GM19240 (cell line): ENCODE data around the gene OR2F1.

Experiments
- DNase-seq: peaks from one replicate; pipeline ENCODE4 v3.0.0; 2011; ENCODE audit warnings: low spot score; ENCODE audit not compliant: insufficient read length

The OR2F1 gene, protein sequence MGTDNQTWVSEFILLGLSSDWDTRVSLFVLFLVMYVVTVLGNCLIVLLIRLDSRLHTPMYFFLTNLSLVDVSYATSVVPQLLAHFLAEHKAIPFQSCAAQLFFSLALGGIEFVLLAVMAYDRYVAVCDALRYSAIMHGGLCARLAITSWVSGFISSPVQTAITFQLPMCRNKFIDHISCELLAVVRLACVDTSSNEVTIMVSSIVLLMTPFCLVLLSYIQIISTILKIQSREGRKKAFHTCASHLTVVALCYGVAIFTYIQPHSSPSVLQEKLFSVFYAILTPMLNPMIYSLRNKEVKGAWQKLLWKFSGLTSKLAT

DNA sequence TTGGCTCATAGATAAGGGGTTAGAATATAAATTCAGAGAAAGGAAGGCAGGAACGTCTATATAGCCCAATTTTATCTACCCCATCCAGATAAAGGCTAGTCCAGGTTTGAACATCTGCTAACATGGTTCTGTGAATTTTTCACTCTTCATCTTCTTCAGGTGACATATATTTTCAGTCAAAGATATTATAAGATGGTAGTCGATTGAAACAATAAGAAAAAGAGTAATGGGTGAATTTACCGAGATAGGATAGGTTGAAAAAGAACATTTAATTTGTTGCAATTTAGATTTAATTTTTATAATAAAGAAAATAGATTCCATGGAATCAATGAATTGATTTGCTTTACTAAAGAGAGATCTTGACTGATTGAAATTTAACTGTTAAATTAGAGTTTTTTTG, at the start of gene OR2F1:
TSS of gene OR2F1 (plus strand) at position 301 of the 400 bp plus-strand sequence. CDS start 5,127 bp downstream, outside the sequence.
- no peak for DNase-seq

DNA sequence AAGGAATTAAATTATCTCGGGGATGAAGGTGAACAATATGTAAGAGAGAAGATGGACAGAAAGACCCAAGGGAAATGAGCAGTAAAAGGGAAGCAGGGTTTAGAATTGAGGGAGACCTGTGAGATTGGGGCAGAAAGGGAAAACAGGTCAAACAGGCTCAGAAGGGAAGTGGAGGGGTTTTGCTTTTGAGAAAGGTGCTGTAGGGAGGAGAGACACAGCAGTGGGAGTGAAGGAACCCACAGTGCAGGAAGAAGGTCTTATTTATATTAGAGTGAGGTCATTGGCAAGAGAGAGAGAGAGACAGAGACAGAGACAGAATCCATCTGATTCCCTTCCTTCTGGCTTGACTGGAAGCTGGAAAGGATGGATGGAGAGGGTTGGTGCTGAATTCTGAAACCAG, 49.1 kb upstream of the OR2F1 start:
- no peak for DNase-seq

DNA sequence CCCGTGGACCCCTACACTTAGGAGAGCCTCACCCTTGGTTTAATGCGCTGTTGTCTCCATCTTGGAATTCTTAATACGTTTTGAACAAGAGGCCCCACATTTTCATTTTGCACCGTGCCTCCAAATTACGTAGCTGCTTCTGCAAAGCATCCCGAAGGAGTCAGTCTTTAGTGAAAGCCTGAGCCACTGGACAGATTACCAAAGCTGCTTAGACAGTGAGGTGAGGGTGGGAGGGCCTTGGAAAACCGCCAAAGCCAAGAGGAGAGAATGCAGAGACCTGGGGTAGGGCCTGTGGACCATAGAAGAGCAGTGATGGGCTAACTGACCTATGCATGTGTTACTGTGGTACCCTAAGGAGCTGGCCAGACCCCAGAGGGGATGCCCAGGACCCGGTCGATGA, 48.5 kb upstream of the OR2F1 start:
- no peak for DNase-seq

DNA sequence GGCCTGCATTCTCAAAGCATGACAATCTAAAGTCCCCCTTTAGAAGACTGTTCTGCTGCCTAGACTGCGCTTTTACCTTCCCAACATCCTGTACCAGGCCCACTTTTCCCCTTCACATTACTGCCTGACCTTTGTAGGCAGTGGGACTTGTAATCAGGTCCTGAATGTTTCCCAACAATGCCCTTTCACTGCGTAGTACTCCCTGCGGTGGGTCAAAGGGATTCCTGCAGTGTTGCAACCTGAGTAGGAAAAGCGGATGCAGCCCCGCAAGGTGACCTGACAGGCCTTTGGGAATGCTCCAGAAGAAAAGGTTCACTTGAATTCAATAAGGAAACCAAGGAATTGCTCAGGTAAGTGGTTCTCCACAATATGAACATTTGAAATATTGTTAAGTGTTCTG, 47.7 kb upstream of the OR2F1 start:
- no peak for DNase-seq

DNA sequence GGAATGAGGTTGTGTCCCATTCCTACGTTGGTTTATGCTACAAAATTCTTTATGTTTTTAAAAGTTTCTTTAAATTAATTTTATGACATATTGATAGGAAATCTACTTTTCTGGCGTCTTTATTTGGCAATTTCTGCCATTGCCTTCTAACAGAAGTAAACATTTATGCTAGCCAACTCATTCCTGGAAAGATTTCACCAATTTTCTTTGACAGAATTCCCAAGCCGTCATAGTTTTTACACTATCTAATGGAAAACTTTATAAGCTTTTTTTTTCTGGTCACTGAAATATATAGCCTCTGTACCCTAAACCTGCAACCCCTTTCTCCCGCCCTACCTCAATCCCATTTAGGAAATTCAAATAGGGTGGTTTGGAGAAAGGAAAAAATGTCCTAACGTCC, 46.5 kb upstream of the OR2F1 start:
- DNase-seq, result no peak

DNA sequence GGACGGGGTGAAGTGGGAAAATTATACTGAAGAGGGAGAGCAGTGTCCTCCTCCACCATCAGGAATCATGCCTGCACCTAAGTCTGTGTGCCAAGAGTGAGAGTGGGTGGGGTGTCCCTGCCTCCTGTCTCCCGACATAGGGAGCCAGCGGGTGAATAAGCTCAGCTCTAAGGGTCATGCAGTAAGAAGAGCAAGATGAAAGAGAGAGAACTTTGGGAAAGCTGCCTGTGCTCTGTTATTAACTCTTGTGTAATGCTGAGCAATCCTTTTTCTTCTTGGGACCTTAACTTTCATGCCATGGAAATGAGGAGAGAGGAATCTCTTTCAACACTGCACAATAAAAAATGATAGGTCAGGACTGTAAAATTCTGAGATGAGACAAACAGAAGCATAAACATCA, 44.8 kb upstream of the OR2F1 start:
- no peak for DNase-seq

DNA sequence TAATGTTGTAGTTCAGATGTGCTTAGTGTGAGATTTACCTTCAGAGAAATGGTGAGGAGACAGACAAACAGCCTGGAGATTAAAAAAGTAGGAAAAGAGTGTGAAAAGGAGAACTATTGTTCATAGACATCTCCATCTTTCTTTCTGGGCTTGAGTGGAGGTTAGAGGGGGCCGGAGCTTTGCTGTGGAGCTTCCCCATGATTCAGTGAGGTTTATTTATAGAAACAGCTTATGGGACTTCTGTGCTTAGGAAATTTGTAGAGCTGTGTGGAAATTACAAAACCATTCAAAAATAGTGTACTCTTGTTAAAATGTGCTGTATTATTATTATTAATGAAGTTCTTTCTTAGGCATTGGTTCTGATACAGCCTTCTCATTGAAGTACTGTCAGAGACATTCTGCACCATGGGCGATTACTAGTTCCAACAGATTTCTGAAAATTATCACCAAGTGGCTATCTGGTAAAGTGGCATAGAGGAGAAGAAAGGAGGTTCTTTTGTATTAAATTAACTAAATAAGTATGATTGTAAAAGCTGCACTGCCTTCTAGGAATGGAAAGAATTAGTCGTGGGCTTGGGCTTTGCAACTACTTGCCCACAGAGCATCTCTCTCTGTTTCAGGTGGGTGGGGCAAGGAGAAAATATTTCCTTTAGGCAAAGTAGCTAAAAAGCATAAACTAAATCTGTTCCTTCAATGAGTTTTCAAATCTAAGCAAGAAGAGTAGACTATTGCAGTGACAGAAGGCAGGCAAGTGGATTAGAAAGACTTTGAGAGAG, 44.0 kb upstream of the OR2F1 start:
- DNase-seq, result no peak

DNA sequence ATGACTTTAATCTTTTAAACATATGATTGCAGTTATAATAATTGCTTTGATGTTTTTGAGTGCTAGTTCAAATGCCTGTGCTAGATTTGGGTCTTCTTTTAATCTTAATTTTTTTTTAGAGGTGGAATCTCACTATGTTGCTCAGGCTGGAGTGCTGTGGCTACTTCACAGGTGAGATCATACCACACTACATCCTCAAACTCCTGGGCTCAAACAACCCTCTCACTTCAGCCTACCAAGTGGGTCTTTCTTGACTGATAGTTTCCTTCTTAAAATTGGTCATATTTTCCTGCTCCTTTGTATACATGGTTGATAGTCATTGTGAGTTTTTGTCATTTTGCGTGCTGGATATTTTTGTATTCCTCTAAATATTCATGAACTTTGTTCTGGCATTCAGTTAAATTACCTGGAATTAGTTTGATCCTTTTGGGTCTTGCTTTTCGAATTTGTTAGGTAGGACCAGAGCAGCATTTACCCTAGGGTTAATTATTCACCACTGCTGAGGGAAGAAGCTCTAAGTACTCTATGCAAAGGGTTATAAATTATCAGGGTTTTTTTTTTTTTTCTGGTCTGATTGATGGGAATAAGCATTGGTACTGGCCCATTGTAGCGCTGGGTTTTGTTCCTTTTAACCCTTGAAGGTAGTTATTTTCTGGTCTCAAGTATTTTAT, 40.6 kb upstream of the OR2F1 start:
- no peak for DNase-seq

DNA sequence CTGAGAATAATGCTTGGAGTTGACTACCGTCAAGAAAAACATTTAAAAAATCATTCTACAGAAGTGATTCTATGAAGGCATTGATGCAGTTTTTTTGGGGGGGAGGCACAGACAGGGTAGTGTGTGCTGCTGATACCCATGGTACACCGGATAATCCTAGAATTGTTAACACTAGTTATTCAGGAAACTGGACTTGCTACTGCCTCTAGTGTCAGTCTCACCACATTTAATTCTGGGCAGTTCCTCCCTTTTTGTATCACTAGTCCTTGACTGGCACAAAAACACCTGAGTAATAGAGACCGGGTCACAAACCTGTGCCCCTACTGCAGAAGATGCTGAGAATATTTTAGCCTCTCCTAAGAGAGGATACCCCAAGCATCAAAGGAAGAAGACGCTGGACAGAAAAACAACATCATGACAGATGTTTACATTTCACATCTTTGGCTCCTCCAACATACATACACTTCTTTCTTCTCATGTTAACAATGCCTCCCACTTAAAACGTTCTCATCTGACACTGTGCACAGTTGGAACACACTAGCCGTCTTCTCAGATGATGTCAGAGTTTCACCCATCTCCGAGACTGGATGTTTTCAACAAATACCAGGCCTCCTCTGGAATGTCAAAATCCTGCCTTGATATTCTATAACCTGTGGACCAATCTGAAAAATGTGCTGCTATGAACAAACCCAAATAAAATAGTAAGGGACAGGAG, 39.5 kb upstream of the OR2F1 start:
- DNase-seq, result no peak

DNA sequence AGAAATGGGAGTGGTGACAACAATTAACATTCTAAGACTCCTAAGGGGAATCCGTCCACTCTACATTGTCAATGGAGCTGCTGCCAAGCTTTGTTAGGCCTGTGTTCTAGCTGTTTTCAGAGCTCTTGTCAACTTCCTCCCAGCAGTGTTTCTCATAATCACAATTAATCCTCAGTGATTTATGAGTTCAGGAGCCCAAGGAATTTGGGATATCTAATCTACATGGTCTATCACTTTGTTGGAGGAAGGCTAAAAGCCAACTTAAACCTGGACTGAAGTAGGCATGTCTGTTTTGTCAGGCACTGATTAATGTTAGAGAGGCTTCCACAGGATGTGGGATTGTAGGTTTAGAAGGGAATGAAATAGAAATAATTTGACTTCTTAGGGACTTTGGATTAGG, 29.8 kb upstream of the OR2F1 start:
- DNase-seq, result no peak

DNA sequence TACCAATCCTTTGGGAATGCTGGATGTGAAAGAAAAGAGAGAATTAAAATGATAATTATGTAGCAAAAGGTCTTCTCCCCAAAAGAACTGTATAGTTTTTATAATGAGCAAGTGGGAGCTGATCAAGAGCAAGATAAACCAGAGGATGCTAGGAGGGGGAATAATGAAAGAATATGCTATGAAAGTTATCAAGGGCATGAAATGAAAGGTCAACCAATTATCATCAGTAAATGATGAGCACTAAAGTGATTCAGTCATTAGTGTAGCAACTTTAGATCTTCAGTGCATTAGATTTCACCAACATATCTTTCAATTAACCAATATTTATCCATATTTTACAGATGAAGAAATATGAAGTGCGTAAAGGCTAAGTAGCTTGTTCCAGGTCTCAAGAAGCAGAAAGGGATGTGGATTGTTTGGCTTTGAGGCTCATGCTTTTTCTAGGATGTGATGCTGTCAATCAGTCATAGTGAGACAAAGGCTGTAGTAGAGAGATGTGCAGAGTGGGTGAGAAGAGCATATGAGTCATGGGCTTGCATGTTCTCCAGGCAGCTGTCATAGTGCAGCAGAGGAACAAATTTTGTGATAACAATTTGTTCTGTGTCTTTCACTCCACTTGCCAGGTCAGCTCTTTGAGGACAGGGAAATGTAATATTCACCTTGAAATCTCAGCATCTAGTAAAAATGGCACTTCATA, 25.3 kb upstream of the OR2F1 start:
- no peak for DNase-seq

DNA sequence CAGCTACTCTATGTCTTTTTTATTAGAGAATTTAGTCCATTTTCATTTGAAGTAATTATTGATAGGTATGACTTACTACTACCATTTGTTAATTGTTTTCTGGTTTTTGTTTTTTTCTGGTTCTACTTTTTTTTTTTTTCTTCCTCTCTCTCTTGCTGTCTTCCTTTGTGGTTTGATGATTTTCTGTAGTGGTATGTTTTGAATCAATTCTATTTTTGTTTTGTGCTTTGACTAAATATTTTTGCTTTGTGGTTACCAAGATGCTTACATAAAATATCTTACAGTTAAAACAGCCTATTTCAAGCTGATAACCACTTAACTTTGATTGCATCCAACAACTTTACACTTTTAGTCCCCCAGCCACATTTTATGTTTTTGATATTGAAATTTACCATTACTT, 22.9 kb upstream of the OR2F1 start:
- DNase-seq, result no peak

DNA sequence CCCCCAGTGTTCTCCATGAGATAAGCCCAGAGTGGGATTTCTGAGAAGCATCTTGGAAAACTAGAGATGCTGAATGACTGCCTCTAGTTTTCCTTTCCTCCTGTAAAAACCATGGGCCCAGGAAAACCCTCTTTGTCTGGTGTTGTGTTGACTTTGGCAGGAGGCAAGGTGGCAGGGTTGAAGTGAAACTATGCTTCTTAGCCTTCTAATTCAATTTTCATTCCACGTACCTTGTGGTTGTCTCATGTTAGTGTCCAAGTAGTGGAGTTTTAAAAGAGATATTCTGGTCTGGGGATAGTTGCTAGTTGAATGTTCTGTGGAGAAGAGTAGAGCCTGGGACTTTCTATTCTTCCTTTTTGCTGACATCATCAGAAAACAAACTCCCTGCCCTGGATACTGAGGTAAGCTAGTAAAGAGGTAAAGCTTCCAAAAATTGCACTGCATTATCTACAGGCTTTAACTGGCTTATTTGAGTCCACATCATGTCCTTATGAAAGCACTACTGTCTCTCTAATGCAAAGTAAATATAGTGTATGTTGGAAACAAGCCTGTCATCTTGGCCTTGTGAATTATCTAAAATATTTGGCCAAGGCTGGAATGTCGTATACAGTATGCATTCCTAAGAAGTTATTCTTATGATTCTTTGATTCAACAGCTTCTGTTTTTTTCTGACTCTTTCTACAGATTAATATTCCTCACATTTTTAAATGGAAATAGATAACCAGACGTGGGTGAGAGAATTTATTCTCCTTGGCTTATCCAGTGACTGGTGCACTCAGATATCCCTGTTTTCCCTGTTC, 19.9 kb upstream of the OR2F1 start, which contains the start of gene OR2F2:
TSS of gene OR2F2 (plus strand) at position 708 of the 800 bp plus-strand sequence. CDS start at position 708, 0 bp downstream.
- no peak for DNase-seq

DNA sequence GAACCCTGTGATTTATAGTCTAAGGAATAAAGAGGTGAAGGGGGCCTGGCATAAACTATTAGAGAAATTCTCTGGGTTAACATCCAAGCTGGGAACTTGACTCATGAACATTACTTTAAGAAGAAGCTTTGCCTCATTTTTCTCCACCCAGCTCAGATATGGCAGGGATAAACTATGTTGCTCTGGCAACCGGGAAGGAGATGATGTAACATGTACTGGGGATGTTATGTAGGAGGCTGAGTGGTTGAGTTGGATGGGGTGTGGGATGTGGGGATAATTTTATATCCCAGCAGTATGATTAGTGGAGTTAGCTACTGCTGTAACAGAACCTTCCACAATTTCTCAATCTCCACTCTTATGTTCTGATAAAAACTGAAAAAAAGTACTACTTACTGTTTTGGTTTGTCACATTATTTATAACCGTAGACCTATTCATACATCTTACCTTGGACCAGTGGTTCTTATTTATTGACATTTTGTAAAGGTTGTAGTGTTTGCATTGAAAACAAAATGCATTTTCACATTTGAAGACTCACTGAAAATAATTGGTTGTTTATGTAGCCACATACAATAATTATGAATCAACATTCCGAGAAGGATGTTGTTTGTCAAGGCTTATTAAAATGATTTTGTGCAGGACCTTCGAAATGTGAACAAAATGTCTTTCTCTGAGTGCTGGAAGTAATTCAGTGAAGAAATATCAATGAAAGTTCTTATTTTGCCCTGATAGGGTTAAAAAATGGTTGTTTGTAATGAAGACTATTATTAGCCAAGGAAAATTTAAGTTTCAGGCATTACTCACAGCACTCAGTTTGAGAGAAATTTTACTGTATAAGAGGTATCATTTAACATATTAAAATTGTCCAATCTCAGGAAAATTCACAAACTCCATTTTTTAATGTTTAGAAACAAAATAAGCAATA, 18.3 kb upstream of the OR2F1 start:
- DNase-seq, result no peak

DNA sequence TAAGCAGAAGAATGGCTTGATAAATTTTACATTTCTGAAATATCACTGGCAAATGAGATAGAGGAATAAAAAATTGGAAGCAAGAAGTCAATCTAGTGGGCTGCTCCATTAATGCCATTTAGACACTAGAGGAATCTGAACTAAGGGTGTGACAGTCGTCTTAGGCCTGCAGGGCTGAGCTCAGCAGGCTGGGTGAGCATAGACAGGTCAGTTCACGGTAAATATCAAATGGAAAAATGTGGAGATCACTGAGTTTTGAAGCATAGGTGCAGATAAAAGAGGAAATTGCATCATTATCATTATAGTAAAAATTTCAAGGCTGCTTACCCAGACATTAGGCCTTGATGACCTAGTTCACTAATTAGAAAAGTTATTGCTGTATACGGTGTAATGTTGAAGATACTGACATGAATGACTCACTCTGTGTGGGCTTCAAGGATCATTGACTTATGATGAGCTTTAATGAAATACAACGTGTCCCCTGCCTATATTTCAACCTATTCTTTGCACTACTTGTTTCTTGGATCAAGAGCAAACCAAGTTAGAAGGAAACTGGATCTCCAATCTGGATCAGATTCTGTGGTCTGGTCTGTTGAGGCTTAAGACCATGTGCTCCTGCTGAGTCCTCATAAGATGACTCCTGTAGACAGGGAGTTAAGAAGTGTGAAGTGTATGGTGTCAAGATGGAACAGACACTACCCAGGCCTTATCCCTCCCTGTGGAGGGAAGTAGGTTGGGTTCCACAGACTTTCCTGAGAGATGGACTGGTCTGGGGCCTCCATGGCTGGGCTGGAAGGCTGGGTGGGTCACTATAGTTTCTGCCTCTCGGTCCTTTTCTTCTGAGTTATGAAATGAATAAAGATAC, 16.0 kb upstream of the OR2F1 start:
- no peak for DNase-seq

DNA sequence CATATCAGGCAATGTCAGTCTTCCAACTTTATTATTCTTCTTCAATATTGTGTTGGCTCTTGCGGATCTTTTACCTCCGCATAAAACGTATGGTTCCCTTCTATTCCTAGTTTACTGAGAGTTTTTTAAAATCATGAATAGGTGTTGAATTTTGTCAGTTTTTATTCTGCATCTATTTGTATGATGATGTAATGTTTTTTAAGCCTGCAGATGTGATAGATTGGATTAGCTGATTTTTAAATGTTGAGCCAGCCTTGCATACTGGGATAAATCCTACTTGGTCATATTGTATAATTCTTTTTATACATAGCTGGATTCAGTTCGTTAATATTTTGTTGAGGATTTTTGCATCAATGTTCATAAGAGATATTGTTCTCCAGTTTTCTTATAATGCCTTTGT, 9.2 kb upstream of the OR2F1 start:
- no peak for DNase-seq

DNA sequence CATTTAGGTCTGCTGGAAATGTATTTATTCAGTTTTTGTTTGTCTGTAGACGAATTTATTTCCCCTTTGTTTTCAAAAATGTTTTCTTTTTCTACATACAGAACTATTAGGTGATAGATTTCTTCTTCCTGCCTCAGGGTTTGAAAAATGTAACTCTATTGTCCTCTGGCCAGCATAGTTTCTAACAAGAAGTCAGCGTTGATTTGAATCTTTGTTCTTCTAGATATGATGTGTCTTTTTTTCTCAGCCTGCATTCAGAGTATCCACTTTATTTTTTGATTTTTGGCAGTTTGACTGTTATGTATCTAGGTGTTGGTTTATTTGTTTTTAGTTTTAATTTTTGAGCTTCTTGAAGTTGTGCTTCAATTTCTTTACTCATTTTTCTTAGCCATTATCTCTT, 7.5 kb upstream of the OR2F1 start:
- no peak for DNase-seq

DNA sequence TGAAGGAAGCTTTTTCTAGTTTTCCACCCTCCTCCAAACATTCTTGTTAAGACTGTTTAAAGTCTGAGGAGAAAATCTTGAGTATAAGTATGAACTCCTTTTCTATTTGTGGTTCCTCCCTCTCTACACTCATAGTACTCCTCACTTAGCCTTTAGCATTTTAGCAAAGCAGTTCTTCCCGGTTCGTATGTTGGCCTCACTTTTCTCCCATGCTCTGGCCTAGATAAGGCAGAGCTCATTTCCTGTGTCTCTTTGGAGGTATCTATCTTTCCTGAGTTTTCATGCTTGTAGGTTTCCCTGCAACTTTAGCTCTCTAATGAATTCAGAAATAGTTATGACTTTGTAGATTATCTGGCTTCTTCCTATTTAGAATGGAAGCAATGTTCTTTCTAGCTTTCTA, 5.9 kb upstream of the OR2F1 start:
- no peak for DNase-seq
